ENCODE measurements around the gene SLC16A6.
A peak's percentile ranks its signal among the peaks of the same experiment; 100 is the strongest.
"Not testable (repeated sequence)": the region's sequence is repeated elsewhere in the genome, so short reads cannot be mapped to it uniquely, and the experiment has no call there.

SLC16A6 gene

GRCh38 chr17:68289473-68289872 lies 1.5 kb downstream of the SLC16A6 start:
- DNase-seq = no peak

- DNase-seq = no peak
Measured at GRCh38 chr17:68288804-68289203, 2.1 kb downstream of the SLC16A6 start.

GRCh38 chr17:68288375-68288774 lies 2.6 kb downstream of the SLC16A6 start:
- DNase-seq = no peak

GRCh38 chr17:68281965-68282364 lies 9.0 kb downstream of the SLC16A6 start:
- not testable (repeated sequence) for DNase-seq

GRCh38 chr17:68277807-68278206 lies 13.1 kb downstream of the SLC16A6 start:
- no peak for DNase-seq

- DNase-seq = not testable (repeated sequence)
Measured at GRCh38 chr17:68276339-68276738, 14.6 kb downstream of the SLC16A6 start.

- DNase-seq = no peak
Measured at GRCh38 chr17:68273722-68274121, 17.2 kb downstream of the SLC16A6 start.

- DNase-seq = not testable (repeated sequence)
Measured at GRCh38 chr17:68265833-68266232, 25.1 kb downstream of the SLC16A6 start.

GRCh38 chr17:68263101-68263681 lies 27.7 kb downstream of the SLC16A6 start:
- peak; percentile 13 for DNase-seq

- DNase-seq = not testable (repeated sequence)
Measured at GRCh38 chr17:68262467-68262866, 28.5 kb downstream of the SLC16A6 start.

- DNase-seq = no peak
Measured at GRCh38 chr17:68260051-68260762, 30.7 kb downstream of the SLC16A6 start.

- DNase-seq = peak; percentile 43
Measured at GRCh38 chr17:68259648-68259951, 31.3 kb downstream of the SLC16A6 start.

GRCh38 chr17:68258890-68259647 lies 31.9 kb downstream of the SLC16A6 start:
- peak; percentile 17 for DNase-seq

- no peak for DNase-seq
Measured at GRCh38 chr17:68257934-68258333, 33.0 kb downstream of the SLC16A6 start.

- DNase-seq = not testable (repeated sequence)
Measured at GRCh38 chr17:68256701-68257100, 34.2 kb downstream of the SLC16A6 start.

- DNase-seq = no peak
Measured at GRCh38 chr17:68255731-68256538, 35.0 kb downstream of the SLC16A6 start.

- DNase-seq = no peak
Measured at GRCh38 chr17:68255151-68255550, 35.8 kb downstream of the SLC16A6 start.

GRCh38 chr17:68253426-68253825 lies 37.5 kb downstream of the SLC16A6 start:
- DNase-seq = not testable (repeated sequence)

GRCh38 chr17:68249354-68249765 lies 41.6 kb downstream of the SLC16A6 start:
- DNase-seq = no peak

- no peak for DNase-seq
Measured at GRCh38 chr17:68248891-68249290, 42.0 kb downstream of the SLC16A6 start.

GRCh38 chr17:68248199-68248825 lies 42.6 kb downstream of the SLC16A6 start:
- no peak for DNase-seq

GRCh38 chr17:68247445-68248198 lies 43.3 kb downstream of the SLC16A6 start, which contains the start of gene AMZ2:
Gene AMZ2 (plus strand): TSS chr17:68248043. CDS start chr17:68250188, 2,145 bp downstream.
- peak; percentile 53 for DNase-seq
